ENCODE measurements around the gene OSBPL6.

Gene OSBPL6

GRCh38 chr2:178225006-178225805 lies 30.9 kb downstream of the OSBPL6 start:
- no peak overlapping the region for H3K27ac ChIP-seq
- TF ChIP-seq ZFX (IDR thresholded peaks at IDR 0.05; ENCODE audit: borderline replicate concordance) (no peak), CTCF (IDR thresholded peaks at IDR 0.05) (no peak)

- H3K27ac ChIP-seq: no peak overlapping the region
These were observed 32.9 kb downstream of the OSBPL6 start for GRCh38 chr2:178227187-178227586.

GRCh38 chr2:178229927-178230326 lies 35.6 kb downstream of the OSBPL6 start:
- TF ChIP-seq ZFX (IDR thresholded peaks at IDR 0.05; ENCODE audit: borderline replicate concordance) (no peak), CTCF (IDR thresholded peaks at IDR 0.05) (no peak)
- no peak overlapping the region for H3K27ac ChIP-seq

More at GRCh38 chr2:178227187-178227586, 32.9 kb downstream of the OSBPL6 start:
- no peak for TF ChIP-seq CTCF (IDR thresholded peaks at IDR 0.05)
- no peak for TF ChIP-seq ZFX (IDR thresholded peaks at IDR 0.05; ENCODE audit: borderline replicate concordance)

GRCh38 chr2:178230396-178230795 lies 36.1 kb downstream of the OSBPL6 start:
- no peak overlapping the region for H3K27ac ChIP-seq
- TF ChIP-seq ZFX (IDR thresholded peaks at IDR 0.05; ENCODE audit: borderline replicate concordance) (no peak), CTCF (IDR thresholded peaks at IDR 0.05) (no peak)

- no peak overlapping the region for H3K27ac ChIP-seq
- TF ChIP-seq CTCF (IDR thresholded peaks at IDR 0.05) (no peak), ZFX (IDR thresholded peaks at IDR 0.05; ENCODE audit: borderline replicate concordance) (no peak)
These were observed 39.1 kb downstream of the OSBPL6 start for GRCh38 chr2:178233428-178233827.

GRCh38 chr2:178234648-178235047 lies 40.3 kb downstream of the OSBPL6 start:
- TF ChIP-seq ZFX (IDR thresholded peaks at IDR 0.05; ENCODE audit: borderline replicate concordance) (no peak), CTCF (IDR thresholded peaks at IDR 0.05) (no peak)
- H3K27ac ChIP-seq: no peak overlapping the region

- TF ChIP-seq ZFX (IDR thresholded peaks at IDR 0.05; ENCODE audit: borderline replicate concordance): no peak
- no peak for TF ChIP-seq CTCF (IDR thresholded peaks at IDR 0.05)
- H3K27ac ChIP-seq: no peak overlapping the region
These were observed 43.3 kb downstream of the OSBPL6 start for GRCh38 chr2:178237488-178238153.

Measured in 22Rv1 (cell line).